H4 (cell line): ENCODE data around the gene NXF3. TPM values are rescaled to one million over a fixed set of nuclear protein-coding genes. Genes with fewer than 3 reads are reported as not detected.
"Not testable (repeated sequence)": the region's sequence is repeated elsewhere in the genome, so short reads cannot be mapped to it uniquely, and the experiment has no call there.

Experiments
- DNase-seq: peaks from one replicate; pipeline ENCODE4 v3.0.0-alpha.2; 2015; ENCODE audit warnings: low spot score
- total RNA-seq: library from RNA; depleted of rRNA; stranded (reverse); fragments of >200 nt; shearing (Covaris generic); gene quantifications from 2 replicates; pipeline ENCODE4 v1.2.3, GENCODE V29; 2014; rRNA removed

NXF3 gene, protein sequence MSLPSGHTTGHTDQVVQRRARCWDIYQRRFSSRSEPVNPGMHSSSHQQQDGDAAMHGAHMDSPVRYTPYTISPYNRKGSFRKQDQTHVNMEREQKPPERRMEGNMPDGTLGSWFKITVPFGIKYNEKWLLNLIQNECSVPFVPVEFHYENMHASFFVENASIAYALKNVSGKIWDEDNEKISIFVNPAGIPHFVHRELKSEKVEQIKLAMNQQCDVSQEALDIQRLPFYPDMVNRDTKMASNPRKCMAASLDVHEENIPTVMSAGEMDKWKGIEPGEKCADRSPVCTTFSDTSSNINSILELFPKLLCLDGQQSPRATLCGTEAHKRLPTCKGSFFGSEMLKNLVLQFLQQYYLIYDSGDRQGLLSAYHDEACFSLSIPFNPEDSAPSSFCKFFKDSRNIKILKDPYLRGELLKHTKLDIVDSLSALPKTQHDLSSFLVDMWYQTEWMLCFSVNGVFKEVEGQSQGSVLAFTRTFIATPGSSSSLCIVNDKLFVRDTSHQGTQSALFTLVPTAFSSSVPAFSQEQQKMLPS
- 0.10 TPM in 1 of 2 replicates, not detected in the other for total RNA-seq

DNA sequence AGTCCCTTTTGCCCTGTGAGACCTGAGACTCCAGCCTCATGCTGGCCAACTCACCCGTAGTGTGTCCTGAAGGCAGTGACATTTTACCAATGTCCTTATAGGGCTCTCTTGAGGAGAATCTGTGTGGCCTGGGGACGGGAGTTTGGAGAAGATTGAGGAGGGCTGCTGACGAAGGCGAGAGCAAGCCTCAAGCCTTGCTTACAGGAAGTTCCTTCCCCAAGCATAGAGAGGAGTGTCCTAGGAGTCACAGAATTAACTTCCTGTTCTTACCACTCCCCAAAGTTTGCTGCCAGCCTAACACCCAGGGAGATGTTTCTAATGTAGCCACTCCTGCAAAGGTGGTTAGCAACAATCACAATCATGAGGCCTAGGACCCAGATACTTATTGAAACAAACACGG, at the start of gene NXF3:
TSS of gene NXF3 (minus strand) at position 202 of the 400 bp plus-strand sequence. CDS start at position 82, 120 bp downstream.
- no peak for DNase-seq

GRCh38 chrX:103136528-103136927, 43.6 kb upstream of the NXF3 start:
- not testable (repeated sequence) for DNase-seq

- no peak for DNase-seq
Measured at GRCh38 chrX:103124284-103124683, 31.3 kb upstream of the NXF3 start.

DNA sequence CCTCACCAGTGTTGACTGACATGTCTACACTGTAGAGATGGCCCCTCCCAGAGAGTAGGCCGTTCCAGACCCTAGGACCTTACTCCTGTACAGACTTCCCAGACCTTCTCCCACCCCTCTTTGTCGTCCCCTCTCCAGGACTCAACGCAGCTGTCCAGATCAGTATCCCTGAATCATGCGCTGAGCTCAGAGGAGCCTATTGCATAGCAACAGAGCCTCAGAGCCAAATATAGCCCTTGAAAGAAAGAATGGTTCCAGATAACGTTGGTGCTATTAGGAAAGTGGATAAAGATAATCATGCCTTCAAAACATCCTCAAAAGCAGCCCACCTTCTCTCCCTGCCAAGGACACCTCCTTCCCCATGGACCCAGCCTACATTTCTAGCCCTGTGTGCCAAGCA, 27.8 kb upstream of the NXF3 start:
- no peak for DNase-seq

GRCh38 chrX:103116970-103117369, 24.0 kb upstream of the NXF3 start:
- DNase-seq, result not testable (repeated sequence)

DNA sequence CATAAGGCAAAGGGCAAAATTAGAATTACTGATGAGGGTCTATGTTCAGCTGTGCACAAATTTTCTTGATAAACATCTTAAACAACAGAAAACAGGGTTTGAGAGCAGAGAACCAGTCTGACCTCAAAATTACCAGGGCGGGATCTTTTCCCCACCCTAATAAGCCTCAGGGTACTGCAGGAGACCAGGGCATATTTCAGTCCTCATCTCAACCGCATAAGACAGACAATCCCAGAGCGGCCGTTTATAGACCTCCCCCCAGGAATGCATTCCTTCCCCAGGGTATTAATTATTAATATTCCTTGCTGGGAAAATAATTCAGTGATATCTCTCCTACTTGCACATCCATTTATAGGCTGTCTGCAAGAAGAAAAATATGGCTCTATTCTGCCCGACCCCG, 16.6 kb upstream of the NXF3 start:
- DNase-seq, result not testable (repeated sequence)

GRCh38 chrX:103107836-103108235, 14.9 kb upstream of the NXF3 start:
- no peak for DNase-seq

GRCh38 chrX:103107227-103107737, 14.3 kb upstream of the NXF3 start:
- not testable (repeated sequence) for DNase-seq

- DNase-seq, result not testable (repeated sequence)
Measured at GRCh38 chrX:103104370-103104769, 11.4 kb upstream of the NXF3 start.

- DNase-seq, result not testable (repeated sequence)
Measured at GRCh38 chrX:103103866-103104265, 10.9 kb upstream of the NXF3 start.

GRCh38 chrX:103101299-103102042, 8.5 kb upstream of the NXF3 start:
- DNase-seq, result no peak

DNA sequence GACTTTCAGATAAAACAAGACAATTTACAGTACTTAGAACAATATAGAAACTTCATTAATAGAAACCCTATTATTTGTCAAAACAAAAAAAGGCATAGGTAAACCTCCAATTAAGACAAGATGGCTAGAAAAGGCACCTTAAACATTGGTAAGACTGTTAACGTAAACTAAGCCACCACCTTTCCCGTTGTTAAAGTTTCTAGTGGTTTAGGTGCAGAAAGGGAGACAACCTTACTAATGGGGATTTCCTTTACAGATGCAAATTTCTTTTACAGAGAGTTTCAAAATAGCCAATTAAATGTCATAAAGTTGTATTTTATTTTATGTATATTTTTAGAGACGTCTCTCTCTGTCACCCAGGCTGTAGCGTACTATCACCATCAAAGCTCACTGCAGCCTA, 7.5 kb upstream of the NXF3 start:
- DNase-seq, result no peak

- no peak for DNase-seq
Measured at GRCh38 chrX:103099691-103100090, 6.7 kb upstream of the NXF3 start.

DNA sequence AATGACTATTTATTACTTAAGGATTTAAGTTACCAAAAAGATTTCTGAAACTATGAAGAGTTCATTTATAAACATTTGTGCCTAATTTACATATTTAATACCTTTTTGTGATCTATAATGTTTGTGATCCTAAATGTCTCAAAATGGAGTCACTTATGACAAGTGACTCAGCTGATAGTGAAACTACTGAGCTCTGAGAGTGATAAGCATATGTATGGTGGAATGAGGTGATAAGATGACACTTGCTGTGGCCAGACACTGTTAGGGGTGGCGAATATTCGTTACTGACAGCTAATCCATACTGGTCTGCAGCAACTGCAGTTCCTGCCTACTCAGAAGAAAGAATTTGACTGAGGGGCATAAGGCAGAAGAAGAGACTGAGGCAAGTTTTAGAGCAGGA, 5.5 kb upstream of the NXF3 start:
- no peak for DNase-seq

GRCh38 chrX:103081051-103081450, 11.9 kb downstream of the NXF3 start:
- no peak for DNase-seq

- no peak for DNase-seq
Measured at GRCh38 chrX:103073467-103073866, 19.5 kb downstream of the NXF3 start.

DNA sequence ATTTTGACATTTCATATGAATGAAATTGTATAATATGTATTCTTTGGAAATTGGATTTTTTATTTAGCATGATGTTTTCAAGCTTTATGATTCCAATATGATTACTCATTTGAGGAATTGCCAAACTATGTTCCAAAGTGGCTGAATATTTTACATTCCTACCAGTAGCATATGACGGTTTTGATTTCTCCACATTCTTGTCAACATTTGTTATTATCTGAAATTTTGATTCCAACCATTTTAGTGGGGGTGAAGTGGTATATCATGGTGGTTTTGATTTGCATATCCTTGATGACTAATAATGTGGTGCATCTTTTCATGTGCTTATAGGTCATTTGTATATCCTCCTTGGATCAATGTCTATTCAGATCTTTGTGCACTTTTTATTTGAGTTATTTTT, 26.3 kb downstream of the NXF3 start:
- no peak for DNase-seq

GRCh38 chrX:103063918-103064434, 29.0 kb downstream of the NXF3 start, which contains the start of gene BEX1:
BEX1 (minus strand) TSS chrX:103064171; CDS start chrX:103063274, 897 bp downstream.
- peak; percentile 63 for DNase-seq

GRCh38 chrX:103063191-103063845, 29.6 kb downstream of the NXF3 start:
- DNase-seq, result peak; percentile 38

DNA sequence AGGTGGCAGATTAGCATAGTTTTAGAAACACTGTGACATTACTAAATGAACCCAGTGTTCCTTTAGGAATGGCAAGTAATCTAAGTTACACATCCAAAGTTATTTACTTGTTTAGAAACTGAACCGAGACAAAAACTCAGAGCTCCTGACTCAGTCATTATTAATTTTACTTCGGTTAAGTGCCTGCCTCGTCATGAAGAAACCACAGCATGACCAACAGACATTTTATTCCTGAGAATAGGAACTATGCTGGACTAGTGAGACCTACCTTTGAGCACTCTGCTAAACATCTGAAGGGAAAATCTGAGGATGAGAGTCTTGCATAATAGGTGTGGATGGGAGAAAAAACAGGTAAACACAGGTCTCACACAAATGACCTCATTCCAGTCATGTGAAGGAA, 31.5 kb downstream of the NXF3 start:
- DNase-seq, result no peak

- DNase-seq, result no peak
Measured at GRCh38 chrX:103056902-103057301, 36.0 kb downstream of the NXF3 start.

- DNase-seq, result no peak
Measured at GRCh38 chrX:103052625-103053024, 40.3 kb downstream of the NXF3 start.
